Osteoblast (primary cell): ENCODE measurements around the gene MED13L. TPM values are rescaled to one million over a fixed set of nuclear protein-coding genes. Genes with fewer than 3 reads are reported as not detected.

Source experiments
- DNase-seq: peaks from one replicate; pipeline ENCODE4 v3.0.0; 2011; ENCODE audit warnings: low spot score, mixed read lengths; ENCODE audit not compliant: insufficient read length; ENCODE audit errors: missing footprints
- H2AFZ ChIP-seq: 2 replicates; pipeline ENCODE4 v1.6.0; 2011; ENCODE audit warnings: mild to moderate bottlenecking, low read length
- H3K27ac ChIP-seq: 2 replicates; pipeline ENCODE4 v1.5.1; 2011; ENCODE audit warnings: mild to moderate bottlenecking, low read depth, low read length, moderate library complexity
- H3K27me3 ChIP-seq: 2 replicates; pipeline ENCODE4 v1.6.0; 2012; ENCODE audit warnings: mild to moderate bottlenecking, control low read depth, inconsistent platforms, low read length, moderate library complexity; ENCODE audit not compliant: insufficient read depth
- H3K36me3 ChIP-seq: 2 replicates; pipeline ENCODE4 v1.5.1; 2011; ENCODE audit warnings: mild to moderate bottlenecking, low read length, control low read depth, moderate library complexity; ENCODE audit not compliant: insufficient read depth
- H3K4me1 ChIP-seq: 2 replicates; pipeline ENCODE4 v1.5.1; 2011; ENCODE audit warnings: mild to moderate bottlenecking, low read length, control low read depth, moderate library complexity; ENCODE audit not compliant: insufficient read depth
- H3K4me2 ChIP-seq: 2 replicates; pipeline ENCODE4 v1.6.0; 2011; ENCODE audit warnings: mild to moderate bottlenecking, low read length; ENCODE audit not compliant: insufficient read depth
- H3K4me3 ChIP-seq: fragments of 200-600 bp; sonication (generic); 3 replicates; pipeline ENCODE4 v1.5.1; 2012; ENCODE audit warnings: mild to moderate bottlenecking, low read length, inconsistent platforms; ENCODE audit not compliant: insufficient read depth
- H3K79me2 ChIP-seq: 2 replicates; pipeline ENCODE4 v1.6.0; 2012; ENCODE audit warnings: mild to moderate bottlenecking, low read length, control low read depth, inconsistent platforms; ENCODE audit not compliant: insufficient read depth
- H3K9me3 ChIP-seq: 2 replicates; pipeline ENCODE4 v1.5.1; 2011; ENCODE audit warnings: low read depth, low read length, control low read depth
- H4K20me1 ChIP-seq: 2 replicates; pipeline ENCODE4 v1.6.0; 2012; ENCODE audit warnings: mild to moderate bottlenecking, low read length, control low read depth; ENCODE audit not compliant: insufficient read depth
- CTCF ChIP-seq: IDR thresholded peaks from 2 replicates; pipeline ENCODE4 v1.5.1; 2011; ENCODE audit warnings: mild to moderate bottlenecking, low read depth, low read length, moderate library complexity; ENCODE audit errors: extremely low read depth
- total RNA-seq: library from RNA; depleted of rRNA; stranded (reverse); fragments of >200 nt; gene quantifications from 2 replicates; pipeline ENCODE4 v1.2.3, GENCODE V29; 2012

MED13L gene
- total RNA-seq, 1 donor = 359 TPM

- peaks cover 4% of the 10 kb centered on the region for H3K9me3 ChIP-seq
- no peak for DNase-seq
- no peak overlapping the region for H3K27ac ChIP-seq
- no peak overlapping the region for H3K4me3 ChIP-seq
- H3K36me3 ChIP-seq = no peaks in the 10 kb centered on the region
- no peak overlapping the region for H3K4me2 ChIP-seq
- no peaks in the 10 kb centered on the region for H3K4me1 ChIP-seq
- no peak for TF ChIP-seq CTCF
- H2AFZ ChIP-seq = no peak overlapping the region
- no peaks in the 10 kb centered on the region for H3K79me2 ChIP-seq
- H4K20me1 ChIP-seq = no peaks in the 10 kb centered on the region
- peaks cover under 1% of the 10 kb centered on the region for H3K27me3 ChIP-seq
Measured at GRCh38 chr12:115934877-115935276, 342.6 kb downstream of the MED13L start.

GRCh38 chr12:115934046-115934445 lies 343.4 kb downstream of the MED13L start:
- H3K79me2 ChIP-seq = no peaks in the 10 kb centered on the region
- peaks cover 4% of the 10 kb centered on the region for H3K9me3 ChIP-seq
- no peak for TF ChIP-seq CTCF
- H2AFZ ChIP-seq = no peak overlapping the region
- peaks cover 6% of the 10 kb centered on the region for H3K27me3 ChIP-seq
- H3K4me1 ChIP-seq = no peaks in the 10 kb centered on the region
- DNase-seq = no peak
- H3K4me3 ChIP-seq = no peak overlapping the region
- no peaks in the 10 kb centered on the region for H3K36me3 ChIP-seq
- no peak overlapping the region for H3K27ac ChIP-seq
- no peak overlapping the region for H3K4me2 ChIP-seq
- H4K20me1 ChIP-seq = no peaks in the 10 kb centered on the region

GRCh38 chr12:115932066-115932465 lies 345.4 kb downstream of the MED13L start:
- Histone ChIP-seq H3K27me3 (peaks cover 6% of the 10 kb centered on the region), H3K4me3 (no peak overlapping the region), H3K36me3 (no peaks in the 10 kb centered on the region), H4K20me1 (no peaks in the 10 kb centered on the region), H3K9me3 (no peaks in the 10 kb centered on the region), H3K4me2 (no peak overlapping the region), H3K79me2 (no peaks in the 10 kb centered on the region), H3K27ac (no peak overlapping the region), H3K4me1 (no peaks in the 10 kb centered on the region), H2AFZ (no peak overlapping the region)
- DNase-seq = no peak
- TF ChIP-seq CTCF = no peak

- Histone ChIP-seq H3K79me2 (no peaks in the 10 kb centered on the region), H3K27ac (no peak overlapping the region), H3K36me3 (no peaks in the 10 kb centered on the region), H3K4me1 (no peaks in the 10 kb centered on the region), H3K4me3 (no peak overlapping the region), H3K27me3 (peaks cover 6% of the 10 kb centered on the region), H3K9me3 (no peaks in the 10 kb centered on the region), H3K4me2 (no peak overlapping the region), H2AFZ (no peak overlapping the region), H4K20me1 (no peaks in the 10 kb centered on the region)
- no peak for TF ChIP-seq CTCF
- DNase-seq = no peak
Measured at GRCh38 chr12:115930336-115930735, 347.2 kb downstream of the MED13L start.
